Stimulated activated CD4-positive, alpha-beta T cell treated with anti-CD3 and anti-CD28 coated beads, TNF-alpha, amount 100 ng/mL, for 1 hour (primary cell): ENCODE results near the gene TSPEAR.
"Not testable (repeated sequence)": the region's sequence is repeated elsewhere in the genome, so short reads cannot be mapped to it uniquely, and the experiment has no call there.

Experiments
- DNase-seq, 3 donors: peaks; one replicate each; pipeline ENCODE4 v3.0.0-alpha.2; 2020; ENCODE audit warnings: low read depth in 3 of 3, low spot score in 1 of 3

The TSPEAR gene

GRCh38 chr21:44636209-44637017, 75.0 kb downstream of the TSPEAR start:
- DNase-seq: no peak

DNA sequence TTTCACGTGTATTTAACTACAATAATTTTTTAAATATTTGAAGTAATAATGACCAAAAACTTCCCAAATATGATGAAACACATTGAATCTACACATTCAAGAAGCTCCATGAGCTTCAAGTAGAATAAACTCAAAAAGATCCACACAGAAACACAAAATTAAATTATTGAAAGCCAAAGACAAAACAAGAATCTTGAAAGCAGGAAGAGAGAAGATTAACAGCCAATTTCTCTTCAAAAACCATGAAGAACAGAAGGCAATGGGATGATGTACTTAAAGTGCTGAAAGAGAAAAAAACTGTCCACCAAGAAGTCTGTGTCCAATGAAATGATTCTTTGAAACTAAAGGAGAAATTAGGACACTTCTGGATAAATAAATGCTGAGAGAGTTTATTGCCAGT, 79.3 kb downstream of the TSPEAR start:
- DNase-seq: no peak

DNA sequence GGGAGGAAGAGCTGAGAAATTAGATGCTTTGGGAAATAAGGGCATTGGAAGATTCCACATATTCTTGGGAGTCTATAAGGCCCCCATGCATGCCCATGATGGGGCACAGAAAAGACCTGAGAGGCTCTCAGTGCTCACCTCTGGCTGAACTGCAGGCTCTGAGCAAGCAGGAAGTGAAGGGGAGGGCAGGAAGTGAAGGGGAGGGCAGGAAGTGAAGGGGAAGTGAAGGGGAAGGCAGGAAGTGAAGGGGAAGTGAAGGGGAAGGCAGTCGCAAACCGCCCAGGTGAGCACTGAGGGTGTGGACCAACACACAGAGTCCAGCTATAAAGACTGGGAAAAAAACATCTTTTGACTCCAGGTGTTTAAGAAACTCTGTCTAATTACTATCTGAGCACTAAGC, 80.9 kb downstream of the TSPEAR start:
- no peak for DNase-seq

GRCh38 chr21:44628707-44629391, 82.5 kb downstream of the TSPEAR start:
- no peak for DNase-seq

- DNase-seq: not testable (repeated sequence)
Observed at GRCh38 chr21:44627831-44628233, 83.5 kb downstream of the TSPEAR start.

DNA sequence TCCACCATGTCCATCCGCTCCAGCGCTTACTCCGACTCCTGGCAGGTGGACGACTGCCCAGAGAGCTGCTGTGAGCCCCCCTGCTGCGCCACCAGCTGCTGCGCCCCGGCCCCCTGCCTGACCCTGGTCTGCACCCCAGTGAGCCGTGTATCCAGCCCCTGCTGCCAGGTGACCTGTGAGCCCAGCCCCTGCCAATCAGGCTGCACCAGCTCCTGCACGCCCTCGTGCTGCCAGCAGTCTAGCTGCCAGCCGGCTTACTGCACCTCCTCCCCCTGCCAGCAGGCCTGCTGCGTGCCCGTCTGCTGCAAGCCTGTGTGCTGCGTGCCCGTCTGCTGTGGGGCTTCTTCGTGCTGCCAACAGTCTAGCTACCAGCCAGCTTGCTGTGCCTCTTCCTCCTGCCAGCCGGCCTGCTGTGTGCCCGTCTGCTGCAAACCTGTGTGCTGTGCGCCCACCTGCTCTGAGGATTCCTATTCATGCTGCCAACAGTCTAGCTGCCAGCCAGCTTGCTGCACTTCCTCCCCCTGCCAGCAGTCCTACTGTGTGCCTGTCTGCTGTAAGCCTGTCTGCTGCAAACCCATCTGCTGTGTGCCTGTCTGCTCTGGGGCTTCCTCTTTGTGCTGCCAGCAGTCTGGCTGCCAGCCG, 84.1 kb downstream of the TSPEAR start:
- DNase-seq: not testable (repeated sequence)

- no peak for DNase-seq
Observed at GRCh38 chr21:44626673-44627143, 84.7 kb downstream of the TSPEAR start, which contains the start of gene KRTAP10-9. Gene KRTAP10-9, plus strand, starts transcription at chr21:44627093. Its CDS starts 79 bp downstream, at chr21:44627172.

DNA sequence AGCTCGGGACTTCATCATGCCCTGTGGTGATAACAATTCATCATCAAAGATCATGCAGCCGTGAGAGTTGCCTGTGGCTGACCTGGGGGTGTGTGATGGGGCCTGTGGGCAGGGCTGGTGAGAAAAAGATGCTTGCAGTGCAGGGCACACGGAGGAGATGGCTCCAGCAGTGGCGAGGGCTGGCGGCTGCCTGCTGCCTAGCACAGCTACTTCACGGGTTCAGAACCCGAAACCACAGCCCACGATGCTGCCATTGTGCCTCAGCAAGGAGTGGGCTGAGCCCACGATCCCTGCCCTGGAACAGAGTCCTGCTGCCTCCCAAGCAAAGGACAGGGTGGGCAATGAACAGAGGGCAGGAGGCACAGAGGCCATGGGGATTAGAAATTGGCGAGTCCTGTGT, 85.1 kb downstream of the TSPEAR start:
- no peak for DNase-seq

DNA sequence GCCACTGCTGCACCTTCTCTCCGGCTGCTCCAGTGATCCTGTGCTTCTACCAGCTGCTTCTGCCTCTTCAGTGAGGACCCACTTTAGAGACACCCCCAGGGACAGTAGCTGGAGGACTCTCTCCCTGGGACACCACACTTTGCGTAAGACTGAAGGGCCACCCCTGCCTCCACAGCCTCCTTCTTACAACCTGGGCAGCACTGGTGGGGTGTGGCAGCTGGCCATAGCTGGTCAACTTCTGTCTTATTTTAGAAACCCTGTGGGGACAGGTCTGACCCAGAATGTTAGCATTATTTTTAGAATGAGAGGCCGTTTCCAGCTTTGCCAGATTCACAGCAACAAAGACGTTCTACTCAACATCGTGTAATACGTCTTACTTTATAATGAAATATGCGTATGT, 85.6 kb downstream of the TSPEAR start:
- no peak for DNase-seq

DNA sequence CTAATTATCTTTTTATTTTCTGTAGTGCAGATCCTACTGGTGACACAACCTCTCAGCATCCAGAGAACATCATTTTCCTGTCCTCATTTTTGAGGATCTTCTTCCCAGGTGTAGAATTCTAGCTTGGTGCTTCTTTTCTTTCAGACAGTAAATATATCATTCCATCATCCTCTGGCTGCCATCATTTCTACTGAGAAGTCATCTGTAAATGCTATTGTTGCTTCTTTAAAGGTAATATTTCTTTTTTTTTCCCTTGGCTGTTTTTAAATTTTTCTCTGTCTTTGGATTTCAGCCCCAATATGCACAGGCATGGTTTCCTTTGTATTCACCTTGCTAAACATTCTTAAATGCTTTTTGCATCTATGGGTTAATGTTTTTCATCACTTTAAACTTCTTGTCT, 87.8 kb downstream of the TSPEAR start:
- DNase-seq: no peak

DNA sequence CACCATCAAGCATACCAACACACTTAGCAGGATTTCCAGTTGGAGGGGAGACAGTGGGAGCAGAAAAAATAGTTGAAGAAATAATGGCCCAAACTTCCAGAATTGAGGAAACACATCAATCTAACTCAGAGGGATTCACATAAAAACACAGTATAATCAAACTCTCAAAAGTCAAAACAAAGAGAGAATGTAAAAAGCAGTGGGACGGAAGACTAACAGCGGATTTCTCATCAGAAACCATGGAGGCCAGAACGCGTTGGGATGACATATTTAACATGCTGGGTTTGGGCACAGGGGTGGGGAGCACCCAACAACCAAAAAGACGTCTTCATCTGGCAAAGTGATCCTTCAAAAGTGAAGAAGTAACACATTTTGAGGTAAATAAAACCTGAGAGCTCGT, 91.5 kb downstream of the TSPEAR start:
- DNase-seq: no peak

DNA sequence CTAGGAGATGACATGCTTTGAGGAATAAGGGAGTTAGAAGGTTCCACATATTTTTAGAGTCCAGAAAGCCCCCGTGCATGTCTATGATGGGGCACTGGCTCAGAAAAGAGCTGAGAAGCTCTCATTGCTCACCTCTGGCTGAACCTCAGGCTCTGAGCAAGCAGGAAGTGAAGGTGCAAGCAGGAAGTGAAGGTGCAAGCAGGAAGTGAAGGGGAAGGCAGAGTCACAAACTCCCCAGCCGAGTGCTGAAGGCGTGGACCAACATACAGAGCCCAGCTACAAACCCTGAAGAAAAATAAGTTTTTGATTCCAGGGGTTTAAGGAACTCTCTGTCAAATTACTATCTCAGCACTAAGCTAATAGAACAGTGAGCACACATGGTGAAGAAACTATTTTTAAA, 92.5 kb downstream of the TSPEAR start:
- DNase-seq: peak; percentile 15 to 36 (median 31)

GRCh38 chr21:44618504-44618903, 92.9 kb downstream of the TSPEAR start:
- DNase-seq: no peak

DNA sequence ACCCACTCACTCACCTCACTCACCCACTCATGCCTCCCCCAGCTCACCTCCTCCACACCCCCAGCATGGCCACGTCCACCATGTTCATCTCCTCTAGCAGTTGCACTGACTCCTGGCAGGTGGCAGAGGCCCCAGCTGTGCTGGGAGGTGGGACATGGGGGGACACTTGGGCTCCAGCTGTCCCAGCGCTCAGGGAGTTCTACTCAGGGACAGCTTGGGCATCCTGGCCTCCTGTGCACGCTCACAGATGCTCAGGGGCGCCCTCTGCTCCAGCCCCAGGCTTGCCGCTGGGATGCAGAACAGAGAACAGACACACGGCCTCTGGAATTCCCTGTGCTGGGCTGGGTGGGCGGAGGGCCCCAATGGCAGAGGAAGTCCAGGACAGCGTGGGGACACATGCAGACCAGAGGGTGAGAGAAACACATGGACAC, 94.3 kb downstream of the TSPEAR start:
- no peak for DNase-seq

GRCh38 chr21:44616591-44616926, 94.8 kb downstream of the TSPEAR start:
- no peak for DNase-seq

GRCh38 chr21:44615911-44616590, 95.3 kb downstream of the TSPEAR start:
- DNase-seq: no peak

DNA sequence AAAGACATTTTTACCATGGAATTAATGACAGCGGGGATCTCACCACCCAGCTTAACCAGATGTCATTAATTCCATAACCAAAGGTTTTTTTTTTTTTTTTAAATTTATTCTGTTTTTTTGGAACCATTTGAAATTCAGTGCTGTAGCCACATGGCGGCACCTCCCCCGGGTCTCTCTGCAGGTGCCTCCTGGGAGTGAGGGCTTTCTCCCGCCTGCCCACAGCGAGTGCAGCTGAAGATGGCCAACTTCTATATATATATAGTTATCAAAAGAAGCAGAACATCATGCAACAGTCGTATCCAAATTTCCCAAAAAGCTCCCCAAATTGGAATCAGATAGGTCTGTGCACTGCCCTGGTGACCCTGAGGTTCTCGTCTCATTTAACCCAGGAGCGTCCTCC, 95.9 kb downstream of the TSPEAR start:
- DNase-seq: no peak

DNA sequence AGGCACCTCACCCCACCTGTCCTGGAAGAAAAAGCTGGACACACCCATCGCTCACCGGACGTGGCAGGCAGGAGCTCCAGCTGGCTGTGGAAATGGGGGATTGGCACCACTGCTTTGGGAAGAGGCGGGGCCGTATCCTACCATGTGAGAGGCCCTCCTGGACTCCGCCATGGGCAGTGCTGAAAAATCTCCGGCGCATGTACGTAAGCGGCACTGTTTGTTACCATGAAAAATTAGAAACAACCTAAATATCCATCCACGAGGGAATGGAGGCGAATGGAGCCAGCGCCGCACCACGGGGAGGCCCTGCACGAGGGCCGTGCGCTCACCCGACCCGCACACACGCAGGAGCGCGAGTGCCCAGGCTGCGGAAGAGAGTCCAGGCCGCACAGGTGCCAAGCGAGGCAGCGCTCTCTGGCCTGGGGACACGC, 96.4 kb downstream of the TSPEAR start:
- DNase-seq: no peak

DNA sequence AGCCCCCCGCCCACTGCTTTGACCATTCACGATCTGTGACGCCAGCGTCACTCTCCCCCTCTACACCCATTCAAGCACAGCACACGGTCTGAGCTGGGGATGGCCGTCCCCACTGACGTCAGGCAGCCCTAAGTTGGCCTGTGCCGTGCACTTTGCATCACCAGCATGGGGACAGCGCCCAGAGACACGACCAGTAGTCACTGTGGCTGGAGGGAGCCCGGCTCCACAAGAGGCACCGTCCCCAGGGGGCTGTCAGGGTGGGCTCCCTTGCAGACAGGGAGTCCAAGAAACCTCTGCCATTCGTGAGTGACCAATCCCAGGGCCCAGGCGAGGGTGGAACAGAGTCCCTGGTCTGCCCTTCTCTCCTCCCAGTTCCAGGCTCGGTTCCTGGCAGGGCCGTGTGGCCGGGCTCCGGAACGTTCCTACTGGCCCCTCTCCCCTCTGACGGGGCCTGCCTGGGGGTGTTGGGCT, 97.2 kb downstream of the TSPEAR start:
- DNase-seq: no peak

- DNase-seq: no peak
Observed at GRCh38 chr21:44613386-44614155, 97.8 kb downstream of the TSPEAR start.
